ENCODE measurements around the gene STAM. TPM values are rescaled to one million over a fixed set of nuclear protein-coding genes. Genes with fewer than 3 reads are reported as not detected.

STAM gene
- total RNA-seq, 1 experiment from 2014 or later = 29.3 TPM

- no peak overlapping the region for H3K4me3 Mint-ChIP-seq
- no peaks in the 10 kb centered on the region for H3K79me1 ChIP-seq (ENCODE audit: insufficient read depth, low read depth, low read length, poor library complexity, severe bottlenecking)
- H3K9ac ChIP-seq (ENCODE audit: extremely low read depth, insufficient read length, low read length) = no peak overlapping the region
- no peak overlapping the region for H4K8ac ChIP-seq (replicated peaks; ENCODE audit: insufficient read length, low read depth, low read length)
- no peak overlapping the region for H3T11ph ChIP-seq (ENCODE audit: low read length)
- H3K27me3 ChIP-seq (ENCODE audit: insufficient read depth, low read length) = no peaks in the 10 kb centered on the region
- no peaks in the 10 kb centered on the region for H3K79me2 ChIP-seq (ENCODE audit: insufficient read depth, low read length)
- H2AK5ac ChIP-seq (ENCODE audit: insufficient read length, low read length) = no peak overlapping the region
- peak overlapping the region in 1 of 3 experiments; percentile 23; a peak in 2 of 7 replicates for H3K27ac Mint-ChIP-seq
- H3K18ac ChIP-seq (ENCODE audit: insufficient read length, low read depth, low read length) = no peak overlapping the region
- H3K27ac ChIP-seq (ENCODE audit: insufficient read length, low read depth, low read length) = no peak overlapping the region
- no peaks in the 10 kb centered on the region for H4K20me1 ChIP-seq (ENCODE audit: control insufficient read depth, insufficient read depth, insufficient read length)
- no peaks in the 10 kb centered on the region; a peak in 1 of 5 replicates for H3K9me3 Mint-ChIP-seq
- H2BK12ac ChIP-seq (ENCODE audit: insufficient read length, low read depth, low read length) = no peak overlapping the region
- H2BK5ac ChIP-seq (ENCODE audit: insufficient read length, low read length) = no peak overlapping the region
- no peak overlapping the region for H3K23ac ChIP-seq (ENCODE audit: insufficient read length, low read depth, low read length)
- no peak for TF ChIP-seq CTCF (conservative IDR thresholded peaks at IDR 0.05)
- H4K5ac ChIP-seq (ENCODE audit: insufficient read length, low read depth, low read length) = no peak overlapping the region
- H3K14ac ChIP-seq (ENCODE audit: insufficient read depth, low read length) = no peak overlapping the region
- H2BK15ac ChIP-seq (ENCODE audit: low read depth, low read length) = no peak overlapping the region
- H3K27me3 Mint-ChIP-seq (ENCODE audit: low read depth) = no peaks in the 10 kb centered on the region
- no peak for DNase-seq
- no peaks in the 10 kb centered on the region for H3K4me1 Mint-ChIP-seq
- no peak overlapping the region for H2AFZ ChIP-seq (ENCODE audit: low read length)
- H3K4ac ChIP-seq (ENCODE audit: low read depth, low read length) = no peak overlapping the region
- H3K9me3 ChIP-seq (ENCODE audit: control insufficient read depth, low read depth, low read length) = no peaks in the 10 kb centered on the region
- no peaks in the 10 kb centered on the region for H3K23me2 ChIP-seq (ENCODE audit: insufficient read length, low read depth, low read length, poor library complexity, severe bottlenecking)
- no peaks in the 10 kb centered on the region for H3K4me1 ChIP-seq (ENCODE audit: insufficient read depth, low read length)
- no peak overlapping the region for H3K4me2 ChIP-seq (ENCODE audit: insufficient read depth, insufficient read length, low read length)
- H3K56ac ChIP-seq (ENCODE audit: insufficient read length, low read depth, low read length) = no peak overlapping the region
- no peak overlapping the region for H2BK120ac ChIP-seq (ENCODE audit: low read depth, low read length, poor library complexity, severe bottlenecking)
- H3K36me3 Mint-ChIP-seq (ENCODE audit: insufficient read depth in 1 of 3, low read depth in 3 of 3) = peaks cover 6 to 25% (median 25%) of the 10 kb centered on the region in 3 experiments; a peak in 5 of 7 replicates
- WGBS (ENCODE audit: extremely low coverage, insufficient read length, low lambda C conversion rate) = no CpG with 5 or more reads among the region's 1 CpG
- no peak overlapping the region for H2BK20ac ChIP-seq (ENCODE audit: low read depth, low read length, poor library complexity, severe bottlenecking)
- H4K91ac ChIP-seq (ENCODE audit: insufficient read length, low read depth, low read length) = no peak overlapping the region
Observed at GRCh38 chr10:17693009-17693408, 49.1 kb downstream of the STAM start.

Measured in H9 (cell line).